HepG2 (cell line): ENCODE measurements around the gene STYXL1. TPM values are rescaled to one million over a fixed set of nuclear protein-coding genes. Genes with fewer than 3 reads are reported as not detected.

Experiments used
- AFF4 ChIP-seq: sonication (generic); formaldehyde crosslinking; IDR thresholded peaks from 2 replicates; pipeline ENCODE4 v1.4.0; 2020; ENCODE audit warnings: missing genetic modification reagents
- AGO2 ChIP-seq: fragments of 200-400 bp; formaldehyde crosslinking; optimal IDR thresholded peaks from 2 replicates; pipeline ENCODE3; 2017; ENCODE audit warnings: mild to moderate bottlenecking, low read depth, low read length, moderate library complexity
- CBX2 ChIP-seq, 2 experiments: fragments of 200-600 bp in 1 of 2; sonication (generic); formaldehyde crosslinking in 1 of 2; IDR thresholded peaks; 2 replicates each; pipeline versions ENCODE4 v1.7.0 to v1.8.1; 2018 to 2022; ENCODE audit warnings: low read depth in 2 of 2, low read length in 1 of 2, mild to moderate bottlenecking in 1 of 2, missing genetic modification reagents in 1 of 2
- CREBL2 ChIP-seq: sonication (generic); formaldehyde crosslinking; IDR thresholded peaks from 2 replicates; pipeline ENCODE4 v1.8.1; 2023; ENCODE audit warnings: missing genetic modification reagents, mild to moderate bottlenecking, borderline replicate concordance
- ELF4 ChIP-seq: sonication (generic); formaldehyde crosslinking; IDR thresholded peaks from 2 replicates; pipeline ENCODE4 v1.5.0; 2020; ENCODE audit warnings: missing genetic modification reagents, mild to moderate bottlenecking, moderate library complexity, borderline replicate concordance
- ESRRA ChIP-seq: sonication (generic); formaldehyde crosslinking; IDR thresholded peaks from 2 replicates; pipeline ENCODE4 v1.5.1; 2020; ENCODE audit warnings: mild to moderate bottlenecking, low read depth, missing genetic modification reagents
- HHEX ChIP-seq: IDR thresholded peaks from 2 replicates; pipeline ENCODE4 v1.6.1; 2016; ENCODE audit warnings: control low read depth
- HNRNPK ChIP-seq: fragments of 200-400 bp; formaldehyde crosslinking; IDR thresholded peaks from 2 replicates; pipeline ENCODE4 v1.6.1; 2018; ENCODE audit warnings: low read length, low read depth, moderate library complexity, mild to moderate bottlenecking; ENCODE audit not compliant: poor library complexity, severe bottlenecking
- KDM4B ChIP-seq: sonication (generic); formaldehyde crosslinking; IDR thresholded peaks from 2 replicates; pipeline ENCODE4 v1.4.0; 2020; ENCODE audit warnings: missing genetic modification reagents
- MAF1 ChIP-seq: sonication (generic); formaldehyde crosslinking; IDR thresholded peaks from 2 replicates; pipeline ENCODE4 v1.5.0; 2020; ENCODE audit warnings: missing genetic modification reagents, borderline replicate concordance
- ONECUT2 ChIP-seq: sonication (generic); formaldehyde crosslinking; IDR thresholded peaks from 2 replicates; pipeline ENCODE4 v1.4.0; 2020; ENCODE audit warnings: missing genetic modification reagents
- ZNF333 ChIP-seq: sonication (generic); formaldehyde crosslinking; IDR thresholded peaks from 2 replicates; pipeline ENCODE4 v1.4.0; 2020; ENCODE audit warnings: mild to moderate bottlenecking, missing genetic modification reagents, borderline replicate concordance
- ZNF768 ChIP-seq: sonication (generic); formaldehyde crosslinking; IDR thresholded peaks from 2 replicates; pipeline ENCODE4 v1.4.0; 2020; ENCODE audit warnings: missing genetic modification reagents
- polyA plus RNA-seq, 8 experiments: library from polyadenylated mRNA; depleted of rRNA in 3 of 8; stranded (reverse) in 7 of 8; unstranded in 1 of 8; fragments of >200 nt; fragmentation: Illumina TruSeq in 4 of 8; extraction: Trizol in 4 of 8; gene quantifications; 2 replicates each; pipeline versions ENCODE4 v1.2.1 to v1.2.3, GENCODE V29; 2011 to 2016; ENCODE audit warnings: low read depth in 4 of 8, missing spikeins in 1 of 8, mixed read lengths in 1 of 8; ENCODE audit not compliant: insufficient read depth in 1 of 8
- total RNA-seq, 5 experiments: library from RNA; depleted of rRNA; stranded (reverse); fragments of >200 nt; fragmentation: Illumina TruSeq; extraction: Trizol; gene quantifications; 2 replicates each; pipeline ENCODE4 v1.2.3, GENCODE V29; 2016; ENCODE audit warnings: low read depth in 1 of 5
- TF ChIP-seq, protein P1 (sequence below): sonication (generic); formaldehyde crosslinking; IDR thresholded peaks from 2 replicates; pipeline ENCODE4 v1.4.0; 2020; ENCODE audit warnings: mild to moderate bottlenecking, missing genetic modification reagents
- TF ChIP-seq, protein P2 (sequence below): sonication (generic); formaldehyde crosslinking; IDR thresholded peaks from 2 replicates; pipeline ENCODE4 v1.8.1; 2023; ENCODE audit warnings: mild to moderate bottlenecking, missing genetic modification reagents

Gene STYXL1
- total and polyA plus RNA-seq, 2 of the 13 experiments (the other 11 are each of a cell fraction or from before 2014, with no cell fraction given), result 23.9 to 38.3 TPM

DNA sequence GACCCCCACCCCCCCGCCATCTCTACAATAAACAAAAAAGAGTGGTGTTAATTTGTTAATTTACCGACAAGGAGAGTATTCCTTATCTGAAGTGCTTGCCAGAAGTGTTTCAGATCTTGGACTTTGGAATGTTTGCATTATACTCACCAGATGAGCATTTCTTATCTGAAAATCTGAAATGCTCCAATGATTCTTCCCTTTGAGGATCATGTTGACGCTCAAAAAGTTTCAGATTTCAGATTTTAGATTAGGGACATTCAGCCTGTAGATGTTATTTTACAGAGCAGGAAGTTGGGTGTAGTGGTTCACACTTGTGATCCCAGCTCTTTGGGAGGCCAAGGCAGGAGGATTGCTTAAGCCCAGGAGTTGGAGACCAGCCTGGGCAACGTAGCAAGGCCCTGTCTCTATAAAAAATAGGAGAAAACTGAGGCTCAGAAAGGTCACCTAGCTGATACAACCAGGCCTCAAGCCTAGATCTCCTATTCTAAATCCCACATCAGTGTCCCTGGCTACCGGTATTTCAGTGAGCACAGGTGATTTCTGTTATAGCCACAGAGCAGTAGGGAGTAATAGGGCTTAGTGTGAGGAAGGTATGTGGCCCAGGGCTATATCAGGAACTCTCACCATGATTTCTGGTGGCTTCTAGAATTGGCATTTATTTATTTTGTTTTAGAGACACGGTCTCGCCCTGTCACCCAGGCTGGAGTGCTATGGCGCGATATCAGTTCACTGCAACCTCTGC, 88.8 kb downstream of the STYXL1 start (continued):
- TF ChIP-seq CREBL2 (CRISPR knock-in tag) (no peak), HHEX (CRISPR knock-in tag) (no peak), ZNF768 (no peak), MAF1 (no peak), ESRRA (CRISPR knock-in tag) (no peak), AFF4 (CRISPR knock-in tag) (no peak), CBX2 (IDR thresholded peaks at IDR 0.05; ENCODE audit: low read depth, low read length) (no peak), CBX2 (CRISPR knock-in tag; IDR thresholded peaks at IDR 0.05; ENCODE audit: low read depth) (no peak), KDM4B (CRISPR knock-in tag) (no peak), ZNF333 (CRISPR knock-in tag) (no peak), HNRNPK (no peak), ELF4 (CRISPR knock-in tag) (no peak), AGO2 (no peak), ONECUT2 (CRISPR knock-in tag) (no peak)
- TF ChIP-seq, protein P1, sequence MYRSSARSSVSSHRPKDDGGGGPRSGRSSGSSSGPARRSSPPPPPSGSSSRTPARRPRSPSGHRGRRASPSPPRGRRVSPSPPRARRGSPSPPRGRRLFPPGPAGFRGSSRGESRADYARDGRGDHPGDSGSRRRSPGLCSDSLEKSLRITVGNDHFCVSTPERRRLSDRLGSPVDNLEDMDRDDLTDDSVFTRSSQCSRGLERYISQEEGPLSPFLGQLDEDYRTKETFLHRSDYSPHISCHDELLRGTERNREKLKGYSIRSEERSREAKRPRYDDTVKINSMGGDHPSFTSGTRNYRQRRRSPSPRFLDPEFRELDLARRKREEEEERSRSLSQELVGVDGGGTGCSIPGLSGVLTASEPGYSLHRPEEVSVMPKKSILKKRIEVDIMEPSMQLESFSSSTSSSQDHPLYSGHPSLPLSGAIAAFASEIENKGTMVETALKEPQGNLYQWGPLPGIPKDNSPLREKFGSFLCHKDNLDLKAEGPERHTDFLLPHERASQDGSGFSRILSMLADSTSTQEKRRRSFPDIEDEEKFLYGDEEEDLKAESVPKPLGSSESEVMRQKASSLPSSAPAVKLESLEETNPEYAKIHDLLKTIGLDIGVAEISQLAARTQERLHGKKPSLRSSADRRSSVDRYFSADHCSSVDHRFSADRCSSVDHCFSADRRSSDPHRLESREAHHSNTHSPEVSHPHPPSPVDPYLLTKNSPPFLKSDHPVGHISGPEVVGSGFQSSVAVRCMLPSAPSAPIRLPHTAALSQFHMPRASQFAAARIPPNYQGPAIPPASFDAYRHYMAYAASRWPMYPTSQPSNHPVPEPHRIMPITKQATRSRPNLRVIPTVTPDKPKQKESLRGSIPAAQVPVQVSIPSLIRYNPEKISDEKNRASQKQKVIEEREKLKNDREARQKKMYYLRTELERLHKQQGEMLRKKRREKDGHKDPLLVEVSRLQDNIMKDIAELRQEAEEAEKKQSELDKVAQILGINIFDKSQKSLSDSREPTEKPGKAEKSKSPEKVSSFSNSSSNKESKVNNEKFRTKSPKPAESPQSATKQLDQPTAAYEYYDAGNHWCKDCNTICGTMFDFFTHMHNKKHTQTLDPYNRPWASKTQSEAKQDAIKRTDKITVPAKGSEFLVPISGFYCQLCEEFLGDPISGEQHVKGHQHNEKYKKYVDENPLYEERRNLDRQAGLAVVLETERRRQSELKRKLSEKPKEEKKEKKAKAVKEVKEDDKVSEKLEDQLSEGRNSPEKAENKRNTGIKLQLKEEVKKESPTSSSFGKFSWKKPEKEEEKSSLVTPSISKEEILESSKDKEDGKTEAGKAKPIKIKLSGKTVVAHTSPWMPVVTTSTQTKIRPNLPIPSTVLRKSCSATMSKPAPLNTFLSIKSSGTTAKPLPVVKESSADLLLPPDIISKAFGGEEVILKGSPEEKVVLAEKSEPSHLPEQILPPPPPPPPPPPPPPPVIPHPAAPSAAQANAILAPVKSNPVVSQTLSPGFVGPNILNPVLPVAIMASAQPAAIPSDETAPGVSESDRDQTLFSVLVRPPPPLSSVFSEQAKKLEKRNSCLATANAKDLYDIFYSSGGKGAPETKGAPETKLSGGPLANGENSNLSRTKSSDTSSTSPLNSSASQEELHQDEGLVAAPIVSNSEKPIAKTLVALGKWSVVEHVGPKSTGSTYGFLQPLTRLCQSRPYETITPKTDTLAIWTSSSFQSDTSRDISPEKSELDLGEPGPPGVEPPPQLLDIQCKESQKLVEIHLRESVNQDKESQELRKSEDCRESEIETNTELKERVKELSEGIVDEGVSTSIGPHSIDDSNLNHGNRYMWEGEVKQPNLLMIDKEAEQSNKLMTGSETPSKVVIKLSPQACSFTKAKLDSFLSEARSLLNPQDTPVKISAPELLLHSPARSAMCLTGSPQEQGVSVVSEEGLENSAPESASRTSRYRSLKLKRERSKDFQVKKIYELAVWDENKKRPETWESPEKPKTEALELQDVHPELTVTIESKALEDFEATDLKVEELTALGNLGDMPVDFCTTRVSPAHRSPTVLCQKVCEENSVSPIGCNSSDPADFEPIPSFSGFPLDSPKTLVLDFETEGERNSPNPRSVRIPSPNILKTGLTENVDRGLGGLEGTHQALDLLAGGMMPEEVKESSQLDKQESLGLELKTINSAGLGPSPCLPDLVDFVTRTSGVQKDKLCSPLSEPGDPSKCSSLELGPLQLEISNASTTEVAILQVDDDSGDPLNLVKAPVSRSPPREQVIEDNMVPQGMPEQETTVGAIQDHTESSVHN (CRISPR knock-in tag), result no peak
- TF ChIP-seq, protein P2, sequence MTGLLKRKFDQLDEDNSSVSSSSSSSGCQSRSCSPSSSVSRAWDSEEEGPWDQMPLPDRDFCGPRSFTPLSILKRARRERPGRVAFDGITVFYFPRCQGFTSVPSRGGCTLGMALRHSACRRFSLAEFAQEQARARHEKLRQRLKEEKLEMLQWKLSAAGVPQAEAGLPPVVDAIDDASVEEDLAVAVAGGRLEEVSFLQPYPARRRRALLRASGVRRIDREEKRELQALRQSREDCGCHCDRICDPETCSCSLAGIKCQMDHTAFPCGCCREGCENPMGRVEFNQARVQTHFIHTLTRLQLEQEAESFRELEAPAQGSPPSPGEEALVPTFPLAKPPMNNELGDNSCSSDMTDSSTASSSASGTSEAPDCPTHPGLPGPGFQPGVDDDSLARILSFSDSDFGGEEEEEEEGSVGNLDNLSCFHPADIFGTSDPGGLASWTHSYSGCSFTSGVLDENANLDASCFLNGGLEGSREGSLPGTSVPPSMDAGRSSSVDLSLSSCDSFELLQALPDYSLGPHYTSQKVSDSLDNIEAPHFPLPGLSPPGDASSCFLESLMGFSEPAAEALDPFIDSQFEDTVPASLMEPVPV (CRISPR knock-in tag), result no peak
